ENCODE data around the gene DGKB. TPM values are rescaled to one million over a fixed set of nuclear protein-coding genes. Genes with fewer than 3 reads are reported as not detected.

The DGKB gene
- polyA plus RNA-seq, 6 donors from 2014 or later = not detected

GRCh38 chr7:14894826-14895225 lies 7.7 kb downstream of the DGKB start:
- no peaks in the 10 kb centered on the region for H3K4me1 Mint-ChIP-seq
- DNase-seq (no peak), ATAC-seq (ENCODE audit: low read depth in 2 of 2) (no peak)
- peaks cover 0 to 5% (median 0%) of the 10 kb centered on the region in 7 donors for H3K9me3 Mint-ChIP-seq
- no peak overlapping the region for H3K4me3 Mint-ChIP-seq
- H3K36me3 Mint-ChIP-seq = no peaks in the 10 kb centered on the region
- H3K27me3 Mint-ChIP-seq = no peaks in the 10 kb centered on the region
- no peak overlapping the region for H3K27ac Mint-ChIP-seq

DNA sequence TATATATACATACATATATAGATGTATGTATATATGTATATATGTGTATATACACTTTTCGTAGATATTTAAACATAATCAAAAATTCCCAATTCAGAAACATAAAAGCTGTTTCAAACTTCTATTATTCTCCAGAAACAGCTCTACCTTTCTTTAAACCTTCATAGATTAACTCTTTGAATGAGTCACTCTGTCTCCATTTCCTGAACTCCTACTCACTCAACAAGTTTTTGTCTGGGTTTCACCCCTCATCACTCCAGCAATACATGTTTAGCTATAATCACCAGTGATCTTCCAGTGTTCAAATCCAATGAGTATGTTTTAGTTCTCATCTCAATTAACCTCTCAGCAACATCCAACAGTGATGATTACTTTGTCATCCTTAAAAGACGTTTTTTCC lies 9.6 kb downstream of the DGKB start:
- H3K27ac Mint-ChIP-seq = no peak overlapping the region

GRCh38 chr7:14891289-14891688 lies 11.3 kb downstream of the DGKB start:
- Mint-ChIP-seq H3K9me3 (peaks cover 0 to 2% (median 0%) of the 10 kb centered on the region in 7 donors), H3K27ac (no peak overlapping the region), H3K27me3 (no peaks in the 10 kb centered on the region), H3K4me3 (no peak overlapping the region), H3K4me1 (no peaks in the 10 kb centered on the region), H3K36me3 (no peaks in the 10 kb centered on the region)
- ATAC-seq (ENCODE audit: low read depth in 2 of 2) = no peak
- DNase-seq = no peak

More for the DNA sequence above, 9.6 kb downstream of the DGKB start:
- H3K4me1 Mint-ChIP-seq = no peaks in the 10 kb centered on the region
- H3K36me3 Mint-ChIP-seq = no peaks in the 10 kb centered on the region
- no peaks in the 10 kb centered on the region for H3K27me3 Mint-ChIP-seq
- DNase-seq (no peak), ATAC-seq (ENCODE audit: low read depth in 2 of 2) (no peak)
- peaks cover 0 to 2% (median 0%) of the 10 kb centered on the region in 7 donors for H3K9me3 Mint-ChIP-seq
- H3K4me3 Mint-ChIP-seq = no peak overlapping the region

- Mint-ChIP-seq H3K4me1 (no peaks in the 10 kb centered on the region), H3K36me3 (no peaks in the 10 kb centered on the region), H3K9me3 (peaks cover 0 to 4% (median 0%) of the 10 kb centered on the region in 7 donors), H3K27ac (no peak overlapping the region), H3K27me3 (no peaks in the 10 kb centered on the region), H3K4me3 (no peak overlapping the region)
- no peak for ATAC-seq (ENCODE audit: low read depth in 2 of 2)
- no peak for DNase-seq
Observed at GRCh38 chr7:14888962-14889361, 13.6 kb downstream of the DGKB start.

- H3K4me1 Mint-ChIP-seq = no peaks in the 10 kb centered on the region
- no peaks in the 10 kb centered on the region for H3K27me3 Mint-ChIP-seq
- H3K9me3 Mint-ChIP-seq = peaks cover 0 to 4% (median 0%) of the 10 kb centered on the region in 7 donors
- no peak overlapping the region for H3K27ac Mint-ChIP-seq
- no peak for ATAC-seq (ENCODE audit: low read depth in 2 of 2)
- no peaks in the 10 kb centered on the region for H3K36me3 Mint-ChIP-seq
- H3K4me3 Mint-ChIP-seq = no peak overlapping the region
- DNase-seq = no peak
Observed at GRCh38 chr7:14886533-14886932, 16.0 kb downstream of the DGKB start.

- Mint-ChIP-seq H3K9me3 (peaks cover 0 to 5% (median 0%) of the 10 kb centered on the region in 7 donors), H3K4me3 (no peak overlapping the region), H3K27me3 (no peaks in the 10 kb centered on the region), H3K4me1 (no peaks in the 10 kb centered on the region), H3K36me3 (no peaks in the 10 kb centered on the region), H3K27ac (no peak overlapping the region)
- DNase-seq (no peak), ATAC-seq (ENCODE audit: low read depth in 2 of 2) (no peak)
Observed at GRCh38 chr7:14875941-14876587, 26.5 kb downstream of the DGKB start.

DNA sequence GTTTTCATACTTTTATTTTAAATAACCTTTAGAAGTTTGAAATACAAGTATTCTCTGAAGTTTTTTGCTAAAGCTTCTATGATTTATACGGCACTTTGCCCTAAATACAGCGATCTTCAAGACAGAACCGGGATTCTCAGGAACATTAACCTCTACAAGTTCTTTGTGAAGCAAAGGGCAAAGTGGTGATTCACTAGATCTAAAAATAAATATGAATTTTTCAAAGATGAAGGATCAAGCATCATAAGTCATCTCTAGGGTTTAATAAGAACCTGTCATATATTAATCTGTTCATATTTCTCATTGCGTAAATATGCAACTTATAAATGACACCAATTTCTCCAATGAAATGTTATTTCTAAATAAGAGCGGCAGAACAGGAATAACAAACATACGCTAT lies 30.7 kb downstream of the DGKB start:
- DNase-seq = no peak
- H3K4me1 Mint-ChIP-seq = no peaks in the 10 kb centered on the region
- H3K4me3 Mint-ChIP-seq = no peak overlapping the region
- ATAC-seq (ENCODE audit: low read depth in 2 of 2) = no peak
- H3K9me3 Mint-ChIP-seq = peaks cover 0 to 5% (median 1%) of the 10 kb centered on the region in 7 donors
- no peak overlapping the region for H3K27ac Mint-ChIP-seq
- H3K27me3 Mint-ChIP-seq = no peaks in the 10 kb centered on the region
- H3K36me3 Mint-ChIP-seq = no peaks in the 10 kb centered on the region

DNA sequence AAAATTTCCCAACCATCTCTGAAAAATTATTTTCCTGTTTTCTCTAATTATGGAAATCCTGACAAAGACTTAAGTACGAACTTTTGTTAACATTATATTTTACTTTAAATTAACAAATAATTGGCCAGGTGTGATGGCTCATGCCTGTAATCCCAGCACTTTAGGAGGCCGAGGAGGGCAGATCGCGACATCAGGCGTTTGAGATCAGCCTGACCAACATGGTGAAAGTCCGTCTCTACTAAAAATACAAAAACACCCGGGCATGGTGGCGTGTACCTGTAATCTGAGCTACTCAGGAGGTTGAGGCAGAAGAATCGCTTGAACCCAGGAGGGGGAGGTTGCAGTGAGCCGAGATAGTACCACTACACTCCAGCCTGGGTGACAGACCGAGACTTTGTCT lies 32.2 kb downstream of the DGKB start:
- DNase-seq = no peak
- Mint-ChIP-seq H3K36me3 (no peaks in the 10 kb centered on the region), H3K27ac (no peak overlapping the region), H3K27me3 (no peaks in the 10 kb centered on the region), H3K4me3 (peak overlapping the region in 1 of 8 donors; percentile 48), H3K9me3 (peaks cover 0 to 9% (median 1%) of the 10 kb centered on the region in 7 donors), H3K4me1 (no peaks in the 10 kb centered on the region)
- ATAC-seq (ENCODE audit: low read depth in 2 of 2) = no peak

GRCh38 chr7:14868937-14869336 lies 33.6 kb downstream of the DGKB start:
- no peaks in the 10 kb centered on the region for H3K4me1 Mint-ChIP-seq
- H3K36me3 Mint-ChIP-seq = no peaks in the 10 kb centered on the region
- DNase-seq (no peak), ATAC-seq (ENCODE audit: low read depth in 2 of 2) (no peak)
- H3K27me3 Mint-ChIP-seq = no peaks in the 10 kb centered on the region
- H3K4me3 Mint-ChIP-seq = no peak overlapping the region
- peaks cover 0 to 16% (median 4%) of the 10 kb centered on the region in 7 donors for H3K9me3 Mint-ChIP-seq
- no peak overlapping the region for H3K27ac Mint-ChIP-seq

DNA sequence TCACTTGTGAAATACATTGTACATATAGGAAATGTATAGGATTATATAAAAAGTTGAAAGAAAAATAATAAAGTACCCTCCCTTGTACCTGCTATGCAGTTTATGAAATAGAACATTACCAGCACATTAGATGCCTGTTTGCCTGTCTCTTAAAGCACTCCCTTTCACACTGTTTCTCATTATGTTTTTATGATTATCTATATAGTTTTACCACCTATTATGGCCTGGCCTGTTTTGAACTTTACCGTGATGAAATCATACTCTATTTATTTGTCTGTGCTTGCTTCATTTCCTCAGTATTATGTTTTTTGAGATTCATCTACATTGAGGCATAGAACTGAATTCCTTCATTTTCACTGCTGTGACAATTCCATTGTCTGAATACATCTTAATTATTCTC lies 41.1 kb downstream of the DGKB start:
- Mint-ChIP-seq H3K4me1 (no peaks in the 10 kb centered on the region), H3K4me3 (no peak overlapping the region), H3K36me3 (no peaks in the 10 kb centered on the region), H3K9me3 (peaks cover 0 to 11% (median 2%) of the 10 kb centered on the region in 7 donors), H3K27me3 (no peaks in the 10 kb centered on the region), H3K27ac (no peak overlapping the region)
- DNase-seq = no peak
- ATAC-seq (ENCODE audit: low read depth in 2 of 2) = no peak

DNA sequence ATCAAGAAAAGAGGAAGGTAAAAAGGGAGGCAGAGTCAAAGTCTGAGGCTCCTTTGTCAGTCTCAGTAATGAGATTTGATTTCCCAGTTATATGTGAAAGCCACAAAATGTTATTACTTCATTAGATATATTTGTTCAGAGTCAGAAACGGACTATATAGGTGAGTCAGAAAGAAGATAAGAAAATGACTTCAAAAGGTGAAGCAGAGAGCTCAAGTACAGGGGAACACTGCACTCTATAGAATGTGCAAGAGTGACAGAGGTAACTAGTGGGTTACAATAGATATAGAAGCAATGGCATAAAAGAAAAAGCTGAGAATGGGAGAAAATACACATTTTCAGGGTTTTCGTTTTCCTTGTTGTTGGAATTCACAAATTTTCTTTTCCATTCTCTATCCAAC lies 43.3 kb downstream of the DGKB start:
- Mint-ChIP-seq H3K4me3 (no peak overlapping the region), H3K27ac (no peak overlapping the region), H3K27me3 (no peaks in the 10 kb centered on the region)

GRCh38 chr7:14858866-14859265 lies 43.7 kb downstream of the DGKB start:
- Mint-ChIP-seq H3K4me3 (no peak overlapping the region), H3K9me3 (no peaks in the 10 kb centered on the region), H3K36me3 (no peaks in the 10 kb centered on the region), H3K27me3 (no peaks in the 10 kb centered on the region), H3K4me1 (no peaks in the 10 kb centered on the region), H3K27ac (no peak overlapping the region)
- ATAC-seq (ENCODE audit: low read depth in 2 of 2) (no peak), DNase-seq (no peak)

More for the DNA sequence above, 43.3 kb downstream of the DGKB start:
- H3K4me1 Mint-ChIP-seq = no peaks in the 10 kb centered on the region
- ATAC-seq (ENCODE audit: low read depth in 2 of 2) (no peak), DNase-seq (no peak)
- no peaks in the 10 kb centered on the region for H3K36me3 Mint-ChIP-seq
- H3K9me3 Mint-ChIP-seq = no peaks in the 10 kb centered on the region

GRCh38 chr7:14858410-14858809 lies 44.1 kb downstream of the DGKB start:
- DNase-seq (no peak), ATAC-seq (ENCODE audit: low read depth in 2 of 2) (no peak)
- no peak overlapping the region for H3K27ac Mint-ChIP-seq
- H3K9me3 Mint-ChIP-seq = no peaks in the 10 kb centered on the region
- no peaks in the 10 kb centered on the region for H3K4me1 Mint-ChIP-seq
- no peaks in the 10 kb centered on the region for H3K27me3 Mint-ChIP-seq
- H3K4me3 Mint-ChIP-seq = no peak overlapping the region
- H3K36me3 Mint-ChIP-seq = no peaks in the 10 kb centered on the region

DNA sequence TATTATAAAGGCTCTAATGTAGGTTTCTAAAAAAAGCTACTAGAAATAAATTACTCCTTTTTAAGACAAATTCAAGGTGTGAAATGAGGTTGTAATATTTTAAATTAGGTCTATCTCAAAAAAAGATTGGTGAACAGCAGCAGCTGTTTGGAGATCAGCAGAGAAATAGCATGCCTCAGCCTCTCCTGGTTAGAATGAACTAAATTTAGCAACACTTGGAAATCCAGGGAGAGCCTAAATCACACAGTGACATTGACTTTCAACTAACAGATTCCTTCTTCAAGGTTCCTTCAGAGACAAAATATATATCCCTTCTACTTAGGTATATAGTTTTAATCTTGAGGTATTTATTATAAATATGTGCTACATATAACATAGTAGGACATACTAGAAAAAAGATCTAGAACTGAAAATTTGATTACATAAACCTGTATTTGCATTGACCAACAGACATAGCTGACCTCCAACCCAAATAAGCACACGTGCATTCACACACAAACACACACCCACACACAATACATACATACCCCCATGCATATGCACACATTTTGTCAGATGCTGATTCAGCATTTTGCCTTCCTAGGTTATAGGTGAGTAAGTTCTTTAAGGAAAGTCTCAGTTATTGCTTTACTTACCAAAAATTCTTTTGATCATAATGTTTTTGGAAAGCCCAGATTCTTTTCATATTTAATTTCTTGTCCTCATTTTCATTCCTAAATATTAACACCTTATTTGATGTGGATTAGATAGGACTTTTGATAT lies 47.3 kb downstream of the DGKB start:
- DNase-seq (no peak), ATAC-seq (ENCODE audit: low read depth in 2 of 2) (no peak)
- H3K4me3 Mint-ChIP-seq = no peak overlapping the region
- H3K27me3 Mint-ChIP-seq = no peaks in the 10 kb centered on the region
- H3K36me3 Mint-ChIP-seq = no peaks in the 10 kb centered on the region
- H3K9me3 Mint-ChIP-seq = peaks cover 0 to 1% (median 0%) of the 10 kb centered on the region in 7 donors
- no peak overlapping the region for H3K27ac Mint-ChIP-seq
- H3K4me1 Mint-ChIP-seq = no peaks in the 10 kb centered on the region
